Measurements from ENCODE around the gene HOXC10.

GRCh38 chr12:53972152-53972702 is 12.7 kb upstream of the HOXC10 start:
- no peak for TF ChIP-seq HDAC6 (IDR thresholded peaks at IDR 0.05; ENCODE audit: low read depth, low read length)
- TF ChIP-seq, protein P1, sequence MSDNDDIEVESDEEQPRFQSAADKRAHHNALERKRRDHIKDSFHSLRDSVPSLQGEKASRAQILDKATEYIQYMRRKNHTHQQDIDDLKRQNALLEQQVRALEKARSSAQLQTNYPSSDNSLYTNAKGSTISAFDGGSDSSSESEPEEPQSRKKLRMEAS (IDR thresholded peaks at IDR 0.05): no peak
- no peak for TF ChIP-seq CTCF (IDR thresholded peaks at IDR 0.05; ENCODE audit: control extremely low read depth in 1 of 3, insufficient read depth in 1 of 3, low read depth in 1 of 3, low read length in 3 of 3)
- TF ChIP-seq MAFK (IDR thresholded peaks at IDR 0.05; ENCODE audit: low read depth, low read length): no peak
- TF ChIP-seq, protein P2, sequence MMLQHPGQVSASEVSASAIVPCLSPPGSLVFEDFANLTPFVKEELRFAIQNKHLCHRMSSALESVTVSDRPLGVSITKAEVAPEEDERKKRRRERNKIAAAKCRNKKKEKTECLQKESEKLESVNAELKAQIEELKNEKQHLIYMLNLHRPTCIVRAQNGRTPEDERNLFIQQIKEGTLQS (IDR thresholded peaks at IDR 0.05; ENCODE audit: insufficient read depth, low read depth, low read length): no peak
- no peak for TF ChIP-seq CEBPB (IDR thresholded peaks at IDR 0.05; ENCODE audit: low read depth, low read length)
- TF ChIP-seq BRCA1 (IDR thresholded peaks at IDR 0.05; ENCODE audit: low read depth, low read length): no peak
- TF ChIP-seq KDM1A (IDR thresholded peaks at IDR 0.05; ENCODE audit: borderline replicate concordance, low read length): no peak
- TF ChIP-seq TAF7 (optimal IDR thresholded peaks at IDR 0.05; ENCODE audit: borderline replicate concordance, low read depth, low read length): no peak
- TF ChIP-seq RAD21 (IDR thresholded peaks at IDR 0.05 in 1 of 2, conservative IDR thresholded peaks at IDR 0.05 in 1 of 2; ENCODE audit: low read depth in 2 of 2, low read length in 2 of 2): no peak
- TF ChIP-seq TEAD4 (IDR thresholded peaks at IDR 0.05; ENCODE audit: low read depth, low read length): no peak
- no peak for TF ChIP-seq HDAC2 (IDR thresholded peaks at IDR 0.05; ENCODE audit: borderline replicate concordance in 1 of 2, low read depth in 2 of 2, low read length in 2 of 2)
